ENCODE data around the gene LRRC26. TPM values are rescaled to one million over a fixed set of nuclear protein-coding genes. Genes with fewer than 3 reads are reported as not detected.

LRRC26 gene
- total and polyA plus RNA-seq, 4 donors: 0.12 to 5.2 (median 0.57) TPM

GRCh38 chr9:137175345-137175961 is 5.6 kb upstream of the LRRC26 start:
- H3K27ac ChIP-seq (ENCODE audit: low read depth in 1 of 2, low read length in 1 of 2): no peak overlapping the region
- TF ChIP-seq CTCF (IDR thresholded peaks at IDR 0.05; ENCODE audit: control extremely low read depth, extremely low read depth): no peak
- peaks cover 0 to 7% (median 6%) of the 10 kb centered on the region in 3 donors for H3K27me3 ChIP-seq (ENCODE audit: control insufficient read depth in 3 of 3, insufficient read depth in 3 of 3, low read length in 2 of 3)
- H3K4me3 ChIP-seq: no peak overlapping the region
- H3K4me1 ChIP-seq (ENCODE audit: control insufficient read depth in 5 of 5, insufficient read depth in 5 of 5, low read length in 5 of 5): peaks cover 0 to 5% (median 0%) of the 10 kb centered on the region in 5 donors
- DNase-seq (no peak), ATAC-seq (ENCODE audit: insufficient read depth, low FRiP score) (no peak)
- WGBS, 2 donors: 37 to 51% methylated on average over 33 of the region's 33 CpGs
- H3K9me3 ChIP-seq (ENCODE audit: control insufficient read depth in 4 of 4, insufficient read depth in 3 of 4, low read length in 3 of 4): no peaks in the 10 kb centered on the region
- peaks cover 0 to 32% (median 2%) of the 10 kb centered on the region in 4 donors for H3K36me3 ChIP-seq (ENCODE audit: control insufficient read depth in 4 of 4, insufficient read depth in 4 of 4, low read length in 4 of 4)
- no peak overlapping the region for H3K9ac ChIP-seq (ENCODE audit: insufficient read depth in 1 of 2, low read length in 2 of 2)

- Histone ChIP-seq H3K9me3 (ENCODE audit: control insufficient read depth in 4 of 4, insufficient read depth in 3 of 4, low read length in 3 of 4) (no peaks in the 10 kb centered on the region), H3K4me3 (no peak overlapping the region), H3K27me3 (ENCODE audit: control insufficient read depth in 3 of 3, insufficient read depth in 3 of 3, low read length in 2 of 3) (peaks cover 0 to 11% (median 10%) of the 10 kb centered on the region in 3 donors), H3K4me1 (ENCODE audit: control insufficient read depth in 5 of 5, insufficient read depth in 5 of 5, low read length in 5 of 5) (peaks cover 0 to 5% (median 0%) of the 10 kb centered on the region in 5 donors), H3K27ac (ENCODE audit: low read depth in 1 of 2, low read length in 1 of 2) (no peak overlapping the region), H3K36me3 (ENCODE audit: control insufficient read depth in 4 of 4, insufficient read depth in 4 of 4, low read length in 4 of 4) (peaks cover 0 to 26% (median 2%) of the 10 kb centered on the region in 4 donors), H3K9ac (ENCODE audit: insufficient read depth in 1 of 2, low read length in 2 of 2) (no peak overlapping the region)
- WGBS, 2 donors: 43 to 61% methylated on average over 34 of the region's 34 CpGs
- no peak for TF ChIP-seq CTCF (IDR thresholded peaks at IDR 0.05; ENCODE audit: control extremely low read depth, extremely low read depth)
- DNase-seq: no peak
- ATAC-seq (ENCODE audit: insufficient read depth, low FRiP score): no peak
These were observed 5.0 kb upstream of the LRRC26 start for GRCh38 chr9:137174722-137175293.

- Histone ChIP-seq H3K9ac (ENCODE audit: insufficient read depth in 1 of 2, low read length in 2 of 2) (no peak overlapping the region), H3K4me3 (no peak overlapping the region), H3K9me3 (ENCODE audit: control insufficient read depth in 4 of 4, insufficient read depth in 3 of 4, low read length in 3 of 4) (no peaks in the 10 kb centered on the region), H3K27ac (ENCODE audit: low read depth in 1 of 2, low read length in 1 of 2) (no peak overlapping the region), H3K27me3 (ENCODE audit: control insufficient read depth in 3 of 3, insufficient read depth in 3 of 3, low read length in 2 of 3) (peaks cover 0 to 11% (median 10%) of the 10 kb centered on the region in 3 donors), H3K4me1 (ENCODE audit: control insufficient read depth in 5 of 5, insufficient read depth in 5 of 5, low read length in 5 of 5) (peaks cover 0 to 12% (median 0%) of the 10 kb centered on the region in 5 donors), H3K36me3 (ENCODE audit: control insufficient read depth in 4 of 4, insufficient read depth in 4 of 4, low read length in 4 of 4) (peaks cover 0 to 18% (median 0%) of the 10 kb centered on the region in 4 donors)
- TF ChIP-seq CTCF (IDR thresholded peaks at IDR 0.05; ENCODE audit: control extremely low read depth, extremely low read depth): no peak
- no peak for DNase-seq
- ATAC-seq (ENCODE audit: insufficient read depth, low FRiP score): no peak
- WGBS, 2 donors: 78 to 86% methylated on average over 45 of the region's 45 CpGs
These were observed 4.2 kb upstream of the LRRC26 start for GRCh38 chr9:137173796-137174664.

All from lung (tissue), 12 donors.